Midbrain (tissue), 1 donor: ENCODE data around the gene TMEM94.

Experiments
- DNase-seq: peaks from one replicate; lab custom pipeline; 2025; lab: John Stamatoyannopoulos, UW

Gene TMEM94

DNA sequence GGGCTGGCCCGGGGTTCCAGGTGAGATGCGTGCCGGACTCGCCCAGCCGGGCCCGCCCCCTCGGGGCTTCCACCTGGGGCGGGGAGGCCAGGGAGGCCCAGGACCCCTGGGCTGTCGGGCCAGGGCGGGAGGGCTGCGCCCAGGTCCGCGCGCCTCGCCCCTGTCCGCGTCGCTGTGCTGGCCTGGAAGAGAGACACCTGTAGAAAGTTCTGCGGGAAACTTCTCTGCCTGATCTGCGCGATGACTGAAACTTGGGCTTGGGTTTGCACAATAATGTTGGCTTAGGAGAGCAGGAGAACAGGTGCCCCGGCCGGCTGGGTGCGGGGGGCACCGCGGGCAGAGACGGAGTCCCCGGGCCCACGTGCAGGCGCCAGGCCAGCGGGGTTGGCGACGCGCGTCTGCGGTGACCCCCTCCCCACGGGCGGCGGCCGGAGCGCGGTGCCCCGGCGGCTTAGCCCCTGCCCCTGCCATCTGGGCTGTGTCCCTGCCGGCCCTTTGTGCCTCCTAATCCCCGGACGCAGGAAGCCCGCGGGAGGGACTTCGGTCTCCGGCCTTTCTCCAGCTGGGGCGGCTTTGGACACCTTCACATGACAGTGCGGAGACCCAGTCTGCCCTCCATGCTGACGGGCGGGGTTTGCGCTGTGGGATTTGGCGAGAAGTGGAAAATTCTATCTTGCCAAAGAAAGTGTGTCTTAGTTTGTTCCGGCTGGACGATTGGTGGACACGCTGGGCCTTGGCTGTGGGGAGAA lies 69.5 kb downstream of the TMEM94 start:
- DNase-seq, result no peak

- DNase-seq, result no peak
Observed at GRCh38 chr17:75526555-75527270, 70.3 kb downstream of the TMEM94 start.

DNA sequence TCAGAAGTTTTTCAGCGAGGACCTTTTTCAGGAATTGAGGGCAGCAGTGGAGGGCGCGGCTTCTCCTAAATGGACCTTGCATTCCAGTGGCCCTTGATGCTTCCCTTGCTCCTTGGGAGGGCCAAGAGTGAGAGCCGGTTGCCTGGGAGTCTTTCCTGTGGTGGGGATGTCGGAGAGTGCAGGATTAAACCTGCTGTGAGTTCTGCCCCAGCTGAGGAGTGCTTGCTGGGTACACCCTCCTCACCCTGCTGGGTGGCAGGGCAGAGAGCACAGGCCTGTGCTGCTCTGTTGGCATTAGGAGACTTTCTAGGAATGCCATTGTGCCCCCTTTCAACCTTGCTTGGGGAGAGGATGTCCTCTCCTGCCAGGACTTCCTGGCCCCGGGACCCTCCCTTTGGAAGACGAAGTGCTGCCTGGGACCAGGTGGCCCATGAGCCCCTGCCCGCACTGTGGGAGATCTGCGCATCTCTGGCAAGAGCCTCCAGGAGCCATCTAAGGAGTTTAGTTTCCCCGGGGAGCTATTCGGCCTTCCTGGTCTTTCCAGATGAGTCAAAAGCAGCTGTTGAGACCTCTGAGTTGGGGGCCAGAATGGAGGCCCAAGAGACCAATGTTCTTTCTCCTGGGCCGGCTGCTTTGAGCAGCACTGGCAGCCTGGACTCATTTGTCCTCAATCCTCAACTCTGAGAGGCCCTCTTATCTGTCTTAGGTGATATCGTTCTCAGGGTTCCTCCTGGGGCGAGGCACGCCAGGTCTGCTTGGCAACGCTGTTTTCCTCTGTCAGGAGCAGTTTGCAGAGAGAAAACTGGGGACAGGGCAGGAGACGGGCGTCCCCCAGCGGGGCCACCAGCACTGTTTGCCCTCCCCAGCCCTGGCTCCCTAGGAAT lies 74.6 kb downstream of the TMEM94 start:
- DNase-seq, result no peak

GRCh38 chr17:75531721-75532072 lies 75.3 kb downstream of the TMEM94 start:
- no peak for DNase-seq

DNA sequence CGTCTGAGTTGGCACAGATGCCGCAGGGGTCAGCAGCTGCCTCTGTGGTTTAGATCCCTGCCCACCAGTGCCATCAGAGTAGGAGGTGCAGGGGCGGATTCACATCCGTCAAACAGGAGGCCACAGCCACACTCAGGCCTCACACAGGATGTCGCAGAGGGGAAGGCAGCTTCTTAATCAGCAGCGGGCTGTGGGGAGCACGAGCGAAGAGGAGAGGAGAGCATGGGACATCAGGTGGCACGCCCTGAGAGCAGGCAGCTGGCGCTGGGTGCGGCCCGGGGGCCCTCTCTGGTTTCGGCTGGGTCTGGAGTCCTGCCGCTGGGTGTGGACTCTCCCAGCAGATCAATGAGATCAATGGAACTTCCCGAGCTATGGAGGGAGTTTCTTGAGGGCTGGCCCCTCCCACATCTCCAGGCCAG lies 78.7 kb downstream of the TMEM94 start:
- DNase-seq, result no peak

DNA sequence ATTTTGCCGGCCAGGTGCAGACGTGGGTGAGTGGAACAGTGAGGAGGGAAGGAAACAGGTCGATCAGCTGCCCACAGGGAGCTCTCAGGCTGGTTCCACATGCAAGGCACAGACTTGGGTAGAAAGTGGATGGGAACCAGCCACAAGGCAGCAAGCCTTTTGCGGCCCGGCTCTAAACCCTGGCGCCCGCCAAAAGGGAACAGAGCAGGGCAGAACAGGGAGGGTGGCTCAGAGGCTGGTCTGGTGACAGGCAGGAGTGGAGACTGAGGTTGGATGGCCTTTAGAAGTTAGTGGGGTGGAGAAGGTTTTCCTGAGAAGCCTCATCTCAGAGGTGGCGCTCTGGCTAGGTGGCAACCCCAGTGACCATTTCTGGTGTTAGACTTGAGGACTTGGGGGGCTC lies 79.4 kb downstream of the TMEM94 start:
- DNase-seq, result no peak

DNA sequence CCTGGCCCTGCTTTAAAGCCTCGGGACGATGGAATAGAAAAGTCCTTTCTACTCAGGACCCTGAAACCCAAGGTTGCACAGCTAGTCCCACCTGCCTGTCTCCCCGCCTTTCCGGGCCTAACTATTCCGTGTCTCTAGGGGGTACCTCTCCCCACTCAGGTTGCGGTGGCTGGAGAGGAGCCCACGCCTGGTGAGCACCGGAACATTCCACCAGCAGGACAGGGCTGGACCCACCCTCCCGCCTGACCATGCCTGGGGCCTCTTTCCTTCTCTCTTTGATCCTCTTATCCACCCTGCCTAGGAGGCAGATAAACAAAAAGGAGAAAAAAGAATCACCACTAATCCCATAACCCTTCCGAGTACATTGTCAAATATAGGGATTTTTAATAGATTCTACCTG lies 79.9 kb downstream of the TMEM94 start:
- DNase-seq, result no peak

- DNase-seq, result no peak
Observed at GRCh38 chr17:75539967-75540729, 83.7 kb downstream of the TMEM94 start.

- no peak for DNase-seq
Observed at GRCh38 chr17:75540923-75541503, 84.6 kb downstream of the TMEM94 start.

GRCh38 chr17:75542229-75542628 lies 85.8 kb downstream of the TMEM94 start:
- no peak for DNase-seq

DNA sequence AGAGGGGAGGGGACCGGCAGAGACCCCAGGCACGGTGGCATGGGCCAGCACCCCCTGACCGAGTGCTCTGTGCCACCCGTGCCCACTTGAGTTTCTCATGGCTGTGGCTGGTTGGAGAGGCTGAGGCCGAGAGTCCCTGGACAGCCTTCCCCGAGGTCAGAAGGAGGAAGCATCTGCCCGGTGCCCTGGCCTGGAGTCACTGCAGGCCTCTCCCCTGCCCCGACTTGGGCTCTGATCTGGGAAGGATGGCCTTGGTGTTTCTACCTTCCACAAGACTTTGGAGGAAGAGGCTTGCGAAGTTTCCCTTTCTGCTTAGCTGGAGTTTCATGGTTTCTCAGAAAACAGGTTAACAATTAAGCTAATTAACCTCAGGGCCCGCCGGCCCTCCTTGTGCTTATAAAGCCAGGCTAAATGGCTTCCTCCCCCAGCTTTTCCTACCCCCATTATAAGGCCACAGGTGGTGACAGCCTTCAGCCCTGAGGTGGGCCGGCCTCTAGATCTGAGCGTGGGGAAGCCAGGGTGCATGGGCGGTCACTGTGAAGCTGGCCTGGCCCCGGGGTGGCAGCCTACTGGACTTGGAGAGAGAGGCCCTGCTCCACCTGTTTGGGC lies 86.4 kb downstream of the TMEM94 start:
- no peak for DNase-seq

- DNase-seq, result no peak
Observed at GRCh38 chr17:75544250-75544649, 87.8 kb downstream of the TMEM94 start.

DNA sequence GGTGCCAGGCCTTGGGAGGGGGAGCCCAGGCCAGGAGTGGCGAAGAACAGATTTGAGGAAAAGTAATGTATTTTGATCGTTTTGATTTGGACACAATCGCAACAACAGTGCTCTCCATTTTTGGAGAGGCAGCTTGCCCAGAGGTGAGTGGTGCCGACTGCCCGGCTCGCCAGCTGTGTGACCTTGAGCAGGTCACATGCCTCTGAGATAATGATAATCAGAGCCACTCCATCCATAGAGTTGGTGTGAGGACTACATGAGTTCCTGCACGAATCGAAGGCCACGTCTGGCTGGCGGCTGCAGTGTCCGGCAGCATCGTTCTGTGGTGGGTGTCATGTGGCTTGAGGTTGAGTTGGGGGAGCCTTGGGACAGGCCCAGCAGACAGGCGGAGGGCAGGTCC lies 89.7 kb downstream of the TMEM94 start:
- DNase-seq, result no peak

DNA sequence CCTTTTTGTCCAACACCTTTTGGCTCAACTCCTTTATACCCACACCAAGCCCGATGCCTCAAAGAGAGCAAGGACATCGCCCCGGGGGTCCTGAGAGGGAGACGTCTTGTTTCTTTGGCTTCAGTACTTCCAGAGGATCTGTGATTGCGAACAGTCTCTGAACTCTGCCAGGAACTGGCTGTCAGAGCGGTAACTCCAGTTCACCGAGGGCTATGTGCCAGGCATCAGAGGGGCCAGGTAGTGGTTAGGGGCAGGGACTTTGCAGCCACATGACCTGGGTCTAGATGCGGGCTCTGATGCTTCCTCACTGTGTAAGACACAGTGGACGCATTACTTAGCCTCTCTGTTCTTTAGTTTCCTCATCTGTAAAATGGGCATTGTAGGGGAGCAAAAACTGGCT lies 90.7 kb downstream of the TMEM94 start:
- DNase-seq, result no peak

DNA sequence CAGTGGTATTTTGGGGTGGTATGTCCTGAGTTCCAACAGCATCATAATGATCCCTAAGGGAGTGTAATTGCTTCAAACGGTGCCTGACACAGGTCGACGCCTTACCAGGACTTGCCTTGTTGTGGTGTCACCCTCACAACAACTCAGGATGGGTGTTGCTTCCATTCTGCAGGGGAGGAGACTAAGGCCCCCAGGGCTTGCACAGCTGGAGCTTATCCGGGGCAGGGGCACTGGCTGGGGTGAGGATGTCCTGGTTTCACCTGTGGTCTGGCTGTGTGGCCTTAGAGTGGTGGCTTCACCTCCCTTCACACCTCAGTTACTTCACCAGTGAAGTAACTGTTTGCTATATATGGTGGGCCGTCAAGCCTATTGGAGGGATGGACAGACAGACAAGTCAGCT lies 92.4 kb downstream of the TMEM94 start:
- DNase-seq, result no peak
